IgD-negative memory B cell (primary cell): ENCODE data around the gene TMEM179B. TPM values are rescaled to one million over a fixed set of nuclear protein-coding genes. Genes with fewer than 3 reads are reported as not detected.

Experiments used
- H3K27ac Mint-ChIP-seq, 3 donors: one replicate each; pipeline ENCODE4 v1.8.0; 2020 to 2022; ENCODE audit warnings: mild to moderate bottlenecking in 3 of 3, mixed read lengths in 3 of 3, moderate library complexity in 1 of 3
- H3K27me3 Mint-ChIP-seq: one replicate; pipeline ENCODE4 v1.8.0; 2021; ENCODE audit warnings: mixed read lengths
- H3K36me3 Mint-ChIP-seq: one replicate; pipeline ENCODE4 v1.8.0; 2020; ENCODE audit warnings: mild to moderate bottlenecking, mixed read lengths
- H3K4me1 Mint-ChIP-seq, 3 donors: one replicate each; pipeline ENCODE4 v1.8.0; 2020 to 2022; ENCODE audit warnings: mixed read lengths in 3 of 3, mild to moderate bottlenecking in 1 of 3
- H3K4me3 Mint-ChIP-seq, 4 donors: one replicate each; pipeline ENCODE4 v1.8.0; 2020 to 2022; ENCODE audit warnings: mild to moderate bottlenecking in 4 of 4, mixed read lengths in 4 of 4, moderate library complexity in 3 of 4
- H3K9me3 Mint-ChIP-seq, 3 donors: one replicate each; pipeline ENCODE4 v1.8.0; 2020 to 2021; ENCODE audit warnings: mixed read lengths in 3 of 3, mild to moderate bottlenecking in 1 of 3
- polyA plus RNA-seq: library from polyadenylated mRNA; unstranded; fragments of 300-500 nt; fragmentation: Illumina TruSeq; gene quantifications from one replicate; pipeline ENCODE4 v1.2.3, GENCODE V29; 2021

TMEM179B gene
- polyA plus RNA-seq, 1 donor from 2014 or later: 101 TPM

DNA sequence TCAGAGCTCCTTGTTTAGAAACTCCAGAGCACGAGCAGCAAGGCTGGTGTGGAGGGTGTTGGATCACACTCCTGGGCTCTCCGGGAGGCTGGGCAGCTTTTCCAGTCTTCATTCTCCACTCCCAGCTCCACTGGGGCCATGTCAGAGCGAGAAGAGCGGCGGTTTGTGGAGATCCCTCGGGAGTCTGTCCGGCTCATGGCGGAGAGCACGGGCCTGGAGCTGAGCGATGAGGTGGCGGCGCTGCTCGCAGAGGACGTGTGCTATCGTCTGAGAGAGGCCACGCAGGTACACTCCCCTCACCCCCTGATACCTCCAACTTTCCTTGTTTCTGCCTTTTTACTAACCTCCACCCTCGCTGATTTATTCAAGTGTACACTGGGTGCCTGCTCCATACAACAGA lies 11.6 kb upstream of the TMEM179B start:
- Mint-ChIP-seq H3K4me3 (no peak overlapping the region), H3K27ac (peak overlapping the region in 1 of 3 donors; percentile 46), H3K9me3 (no peaks in the 10 kb centered on the region), H3K36me3 (peaks cover 3% of the 10 kb centered on the region), H3K4me1 (peaks cover 6 to 9% (median 8%) of the 10 kb centered on the region in 3 donors), H3K27me3 (no peaks in the 10 kb centered on the region)

- Mint-ChIP-seq H3K4me1 (peaks cover 0 to 4% (median 3%) of the 10 kb centered on the region in 3 donors), H3K36me3 (peaks cover 1% of the 10 kb centered on the region), H3K4me3 (no peak overlapping the region), H3K27ac (peak overlapping the region in 1 of 3 donors; percentile 49), H3K9me3 (no peaks in the 10 kb centered on the region), H3K27me3 (no peaks in the 10 kb centered on the region)
These were observed 9.8 kb upstream of the TMEM179B start for GRCh38 chr11:62777389-62777788.

DNA sequence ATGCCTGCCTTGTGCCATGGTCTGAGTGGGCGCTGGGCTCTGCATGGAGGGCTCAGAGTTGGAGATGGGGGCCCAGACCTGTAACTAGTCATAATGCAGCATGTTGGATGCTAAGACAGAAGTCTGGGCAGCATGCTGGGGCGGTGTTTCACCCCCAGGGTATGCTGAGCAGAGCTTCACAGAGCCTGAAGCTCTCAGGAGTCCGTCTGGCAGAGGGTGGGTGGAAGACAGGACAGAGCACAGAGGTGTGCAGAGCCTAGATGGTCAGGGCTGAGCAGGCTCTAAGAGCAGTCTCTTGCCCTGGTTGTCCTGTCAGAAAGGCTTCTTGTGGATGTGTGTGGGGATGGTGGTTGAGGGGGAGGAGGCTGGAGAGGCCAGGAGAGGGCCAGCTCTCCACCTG lies 8.8 kb upstream of the TMEM179B start:
- no peak overlapping the region for H3K27ac Mint-ChIP-seq
- H3K36me3 Mint-ChIP-seq: peaks cover 4% of the 10 kb centered on the region
- peak overlapping the region in 1 of 4 donors; percentile 47 for H3K4me3 Mint-ChIP-seq
- no peaks in the 10 kb centered on the region for H3K9me3 Mint-ChIP-seq
- H3K27me3 Mint-ChIP-seq: no peaks in the 10 kb centered on the region
- peaks cover 0 to 4% (median 3%) of the 10 kb centered on the region in 3 donors for H3K4me1 Mint-ChIP-seq

DNA sequence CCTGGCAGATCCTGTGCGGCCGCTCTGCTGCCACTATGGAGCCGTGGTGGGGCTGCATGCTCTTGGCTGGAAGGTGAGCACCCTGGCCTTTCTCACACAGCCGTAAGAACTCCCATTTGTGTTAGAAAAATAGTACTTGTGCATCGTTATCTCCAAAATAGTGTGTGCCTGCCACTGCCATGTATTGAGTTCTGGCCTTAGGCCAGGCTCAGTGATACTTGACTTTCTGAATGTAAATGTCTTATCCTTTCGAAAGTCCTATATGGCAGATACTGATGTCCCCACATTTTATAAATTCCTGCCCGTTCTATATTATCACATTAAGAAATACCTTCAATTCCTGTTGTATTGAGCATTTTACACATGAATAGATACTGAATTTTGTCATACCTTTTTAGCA lies 4.4 kb upstream of the TMEM179B start:
- H3K9me3 Mint-ChIP-seq: no peaks in the 10 kb centered on the region
- peaks cover 3% of the 10 kb centered on the region for H3K36me3 Mint-ChIP-seq
- peak overlapping the region in 1 of 3 donors; percentile 42 for H3K27ac Mint-ChIP-seq
- H3K4me1 Mint-ChIP-seq: peaks cover 2 to 16% (median 10%) of the 10 kb centered on the region in 3 donors
- no peaks in the 10 kb centered on the region for H3K27me3 Mint-ChIP-seq
- peak overlapping the region in 1 of 4 donors; percentile 50 for H3K4me3 Mint-ChIP-seq

- Mint-ChIP-seq H3K9me3 (no peaks in the 10 kb centered on the region), H3K27ac (peak overlapping the region; percentile 94 to 97 (median 94)), H3K4me3 (peak overlapping the region; percentile 88 to 98 (median 93)), H3K4me1 (peaks cover 9 to 34% (median 26%) of the 10 kb centered on the region in 3 donors), H3K36me3 (peaks cover 3% of the 10 kb centered on the region), H3K27me3 (no peaks in the 10 kb centered on the region)
These were observed 741 bp upstream of the TMEM179B start for GRCh38 chr11:62786318-62787004.

GRCh38 chr11:62788991-62789390 lies 1.8 kb downstream of the TMEM179B start:
- Mint-ChIP-seq H3K27me3 (no peaks in the 10 kb centered on the region), H3K36me3 (peaks cover under 1% of the 10 kb centered on the region), H3K9me3 (no peaks in the 10 kb centered on the region), H3K4me1 (peaks cover 9 to 40% (median 37%) of the 10 kb centered on the region in 3 donors), H3K4me3 (peak overlapping the region; percentile 85 to 98 (median 96)), H3K27ac (peak overlapping the region in 2 of 3 donors; percentile 51 to 94)

DNA sequence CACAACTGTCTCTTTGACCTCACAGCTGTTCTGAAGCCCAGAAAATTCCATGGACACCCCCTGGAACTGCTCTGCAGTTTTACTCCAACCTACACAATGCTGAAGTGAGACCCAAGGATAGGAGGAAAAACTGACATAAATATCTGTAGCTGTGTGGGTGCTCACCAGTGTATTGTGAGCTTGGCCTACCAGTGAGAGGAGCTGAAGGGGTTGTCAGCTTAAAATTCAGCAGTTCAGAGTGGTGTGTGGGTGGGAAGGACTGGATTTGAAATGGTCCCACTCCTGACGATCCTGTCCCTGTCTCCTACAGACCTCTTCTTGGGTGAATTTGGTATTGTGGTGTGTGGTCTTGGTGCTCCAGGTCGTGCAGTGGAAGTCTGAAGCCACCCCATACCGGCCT lies 2.4 kb downstream of the TMEM179B start:
- H3K27me3 Mint-ChIP-seq: no peaks in the 10 kb centered on the region
- peaks cover 9 to 40% (median 37%) of the 10 kb centered on the region in 3 donors for H3K4me1 Mint-ChIP-seq

DNA sequence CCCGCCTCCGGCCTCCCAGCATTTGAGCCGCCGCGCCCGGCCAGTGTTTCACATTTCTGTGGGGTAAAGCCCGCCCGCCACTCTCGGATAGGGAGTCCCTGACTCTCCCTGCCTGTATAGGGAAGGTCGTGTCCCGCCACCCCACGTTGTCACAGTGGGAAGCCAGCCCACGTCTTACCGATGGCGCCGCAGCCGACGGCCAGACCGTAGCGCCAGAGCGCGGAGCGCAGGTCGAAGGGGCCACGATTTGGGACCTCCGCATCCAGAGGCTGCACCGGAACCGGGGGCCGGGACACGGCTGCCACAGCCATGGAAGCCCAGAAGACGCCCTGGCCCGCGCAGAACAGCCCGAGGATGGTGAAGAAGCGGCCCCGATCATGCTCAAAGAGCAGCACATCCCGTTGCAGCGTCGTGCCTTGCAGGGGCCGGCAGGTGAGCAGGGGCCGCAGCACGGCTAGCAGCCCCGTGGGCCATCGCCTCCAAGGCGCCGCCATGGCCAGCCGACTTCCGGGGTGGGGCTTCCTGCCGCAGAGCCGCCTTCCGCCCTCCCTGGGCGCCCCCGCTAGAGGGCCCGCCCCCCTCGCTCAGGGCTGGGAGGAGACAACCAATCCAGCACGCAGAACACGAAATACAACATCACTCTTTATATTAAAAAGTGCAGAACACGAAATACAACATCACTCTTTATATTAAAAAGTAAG lies 4.4 kb downstream of the TMEM179B start, which contains the start of gene TMEM223:
Gene TMEM223, minus strand, starts transcription at position 506 of the 701 bp plus-strand sequence. Its CDS starts 12 bp downstream, at position 494.
- Mint-ChIP-seq H3K4me3 (peak within 1 kb of the TSS; percentile 89 to 98 (median 92)), H3K4me1 (peaks cover 9 to 32% (median 29%) of the 10 kb centered on the region in 3 donors), H3K27ac (peak within 1 kb of the TSS; percentile 89 to 94 (median 89)), H3K36me3 (peaks cover 1% of the 10 kb centered on the region), H3K27me3 (no peaks in the 10 kb centered on the region), H3K9me3 (no peaks in the 10 kb centered on the region)

More for the DNA sequence above, 2.4 kb downstream of the TMEM179B start:
- no peaks in the 10 kb centered on the region for H3K9me3 Mint-ChIP-seq
- H3K36me3 Mint-ChIP-seq: peaks cover 1% of the 10 kb centered on the region
- H3K4me3 Mint-ChIP-seq: peak overlapping the region; percentile 85 to 98 (median 96)
- peak overlapping the region in 2 of 3 donors; percentile 80 to 94 for H3K27ac Mint-ChIP-seq

GRCh38 chr11:62792202-62792575 lies 5.0 kb downstream of the TMEM179B start:
- H3K9me3 Mint-ChIP-seq: no peaks in the 10 kb centered on the region
- peaks cover 1% of the 10 kb centered on the region for H3K36me3 Mint-ChIP-seq
- H3K27me3 Mint-ChIP-seq: no peaks in the 10 kb centered on the region
- H3K27ac Mint-ChIP-seq: peak overlapping the region; percentile 89 to 94 (median 89)
- H3K4me1 Mint-ChIP-seq: peaks cover 9 to 32% (median 27%) of the 10 kb centered on the region in 3 donors
- peak overlapping the region; percentile 89 to 98 (median 92) for H3K4me3 Mint-ChIP-seq

DNA sequence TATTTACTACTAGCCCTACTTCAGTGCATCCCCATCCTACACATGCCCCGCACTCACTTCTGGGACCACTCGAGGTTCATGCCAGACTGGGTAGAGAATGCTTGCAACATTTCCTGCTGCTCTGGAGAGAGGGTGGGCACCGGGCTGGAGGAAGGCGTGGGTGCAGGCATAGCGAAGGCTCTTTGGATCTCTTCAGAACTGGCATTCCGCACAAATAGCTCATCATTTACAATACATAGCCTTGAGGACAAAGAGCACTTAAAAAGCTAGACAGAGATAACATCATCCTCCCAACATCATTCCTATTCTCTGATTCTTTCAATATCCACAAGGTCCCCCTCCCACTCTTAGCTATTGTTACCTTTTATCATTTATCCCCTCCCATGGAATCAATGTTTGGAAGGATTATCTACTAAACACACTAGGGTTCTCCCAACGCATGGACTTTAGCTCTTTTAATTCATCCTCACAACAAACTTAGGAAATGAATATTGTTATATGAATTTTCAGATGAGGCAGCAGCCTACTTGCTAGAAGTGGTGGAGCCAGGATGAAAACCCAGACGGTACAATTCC lies 7.1 kb downstream of the TMEM179B start:
- peak overlapping the region; percentile 19 to 73 (median 60) for H3K27ac Mint-ChIP-seq
- H3K36me3 Mint-ChIP-seq: peaks cover 1% of the 10 kb centered on the region
- no peaks in the 10 kb centered on the region for H3K9me3 Mint-ChIP-seq
- H3K4me3 Mint-ChIP-seq: peak overlapping the region in 1 of 4 donors; percentile 11
- H3K27me3 Mint-ChIP-seq: no peaks in the 10 kb centered on the region
- peaks cover 5 to 22% (median 20%) of the 10 kb centered on the region in 3 donors for H3K4me1 Mint-ChIP-seq

GRCh38 chr11:62796281-62796680 lies 9.1 kb downstream of the TMEM179B start:
- Mint-ChIP-seq H3K9me3 (no peaks in the 10 kb centered on the region), H3K4me1 (peaks cover 0 to 11% (median 7%) of the 10 kb centered on the region in 3 donors), H3K27me3 (no peaks in the 10 kb centered on the region), H3K36me3 (peaks cover 9% of the 10 kb centered on the region), H3K27ac (peak overlapping the region in 1 of 3 donors; percentile 11), H3K4me3 (peak overlapping the region in 1 of 4 donors; percentile 11)

GRCh38 chr11:62799486-62799885 lies 12.3 kb downstream of the TMEM179B start:
- Mint-ChIP-seq H3K4me1 (peaks cover under 1 to 8% (median 7%) of the 10 kb centered on the region in 3 donors), H3K27me3 (no peaks in the 10 kb centered on the region), H3K27ac (peak overlapping the region in 2 of 3 donors; percentile 13 to 62), H3K4me3 (peak overlapping the region in 2 of 4 donors; percentile 39 to 68), H3K9me3 (no peaks in the 10 kb centered on the region), H3K36me3 (peaks cover 11% of the 10 kb centered on the region)

DNA sequence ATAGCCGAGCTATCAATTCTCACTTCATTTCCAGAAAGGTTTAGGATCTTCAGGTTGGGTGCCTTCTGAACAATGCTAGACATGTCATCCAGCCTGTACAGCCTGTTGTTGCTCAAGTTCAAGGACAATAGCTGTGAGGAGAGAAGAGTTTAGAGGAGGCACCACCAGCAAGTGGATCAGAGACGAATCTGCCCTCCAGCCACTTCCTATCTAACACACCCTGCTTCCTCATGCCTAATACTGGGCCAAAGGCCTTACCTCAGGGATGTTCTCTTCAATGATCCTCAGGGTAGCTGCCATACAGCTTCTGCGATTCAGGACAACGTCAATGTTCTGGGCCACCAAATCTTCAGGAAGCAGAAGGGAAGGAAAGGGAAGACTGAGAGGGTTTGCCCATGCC lies 13.9 kb downstream of the TMEM179B start:
- peaks cover 10 to 13% (median 11%) of the 10 kb centered on the region in 3 donors for H3K4me1 Mint-ChIP-seq
- H3K4me3 Mint-ChIP-seq: peak overlapping the region in 1 of 4 donors; percentile 79
- no peaks in the 10 kb centered on the region for H3K9me3 Mint-ChIP-seq
- no peak overlapping the region for H3K27ac Mint-ChIP-seq
- H3K36me3 Mint-ChIP-seq: peaks cover 11% of the 10 kb centered on the region
- H3K27me3 Mint-ChIP-seq: no peaks in the 10 kb centered on the region

- no peaks in the 10 kb centered on the region for H3K9me3 Mint-ChIP-seq
- H3K36me3 Mint-ChIP-seq: peaks cover 11% of the 10 kb centered on the region
These were observed 17.3 kb downstream of the TMEM179B start for GRCh38 chr11:62804310-62805075.

More at GRCh38 chr11:62804310-62805075, 17.3 kb downstream of the TMEM179B start:
- H3K27ac Mint-ChIP-seq: peak overlapping the region; percentile 92 to 99 (median 97)
- H3K27me3 Mint-ChIP-seq: no peaks in the 10 kb centered on the region
- peaks cover 13 to 15% (median 13%) of the 10 kb centered on the region in 3 donors for H3K4me1 Mint-ChIP-seq
- H3K4me3 Mint-ChIP-seq: peak overlapping the region; percentile 98 to 99 (median 98)
